Thyroid gland (tissue), 4 donors: Measurements from ENCODE around the gene DISC1.

ENCODE experiments used
- POLR2A ChIP-seq, 2 donors: fragments of 450-650 bp; IDR thresholded peaks; one replicate each; pipeline ENCODE4 v1.6.1; 2017; ENCODE audit warnings: antibody characterized with exemption in 2 of 2, mild to moderate bottlenecking in 2 of 2, moderate library complexity in 1 of 2
- TF ChIP-seq, protein P1 (sequence below), 6 experiments: fragments of 200-600 bp in 3 of 6; fragments of 450-650 bp in 3 of 6; sonication (generic) in 3 of 6; IDR thresholded peaks; one replicate each; pipeline ENCODE4 v1.5.1; 2016 to 2019; ENCODE audit warnings: antibody characterized with exemption in 6 of 6, mild to moderate bottlenecking in 2 of 6, inconsistent platforms in 1 of 6, moderate library complexity in 1 of 6

DNA sequence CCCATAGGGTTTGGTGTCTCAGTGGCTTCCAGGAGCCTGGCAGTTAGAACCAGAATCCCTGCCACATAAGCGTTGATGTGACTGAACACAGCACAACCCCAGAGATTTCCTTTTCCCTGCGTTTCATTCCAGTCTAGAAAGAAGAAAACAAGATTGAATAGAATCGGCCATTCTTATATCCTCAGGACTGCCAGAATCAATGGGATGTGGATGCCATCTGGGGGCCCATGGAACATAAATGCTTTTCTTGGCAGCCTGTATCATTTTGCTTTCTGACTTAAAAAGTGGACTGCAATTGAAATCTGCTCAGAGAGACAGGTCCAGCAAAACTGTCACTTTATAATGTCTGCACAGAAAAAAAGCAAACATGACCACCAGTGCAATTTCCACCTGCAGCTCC is 80.3 kb downstream of the DISC1 start:
- TF ChIP-seq, protein P1, sequence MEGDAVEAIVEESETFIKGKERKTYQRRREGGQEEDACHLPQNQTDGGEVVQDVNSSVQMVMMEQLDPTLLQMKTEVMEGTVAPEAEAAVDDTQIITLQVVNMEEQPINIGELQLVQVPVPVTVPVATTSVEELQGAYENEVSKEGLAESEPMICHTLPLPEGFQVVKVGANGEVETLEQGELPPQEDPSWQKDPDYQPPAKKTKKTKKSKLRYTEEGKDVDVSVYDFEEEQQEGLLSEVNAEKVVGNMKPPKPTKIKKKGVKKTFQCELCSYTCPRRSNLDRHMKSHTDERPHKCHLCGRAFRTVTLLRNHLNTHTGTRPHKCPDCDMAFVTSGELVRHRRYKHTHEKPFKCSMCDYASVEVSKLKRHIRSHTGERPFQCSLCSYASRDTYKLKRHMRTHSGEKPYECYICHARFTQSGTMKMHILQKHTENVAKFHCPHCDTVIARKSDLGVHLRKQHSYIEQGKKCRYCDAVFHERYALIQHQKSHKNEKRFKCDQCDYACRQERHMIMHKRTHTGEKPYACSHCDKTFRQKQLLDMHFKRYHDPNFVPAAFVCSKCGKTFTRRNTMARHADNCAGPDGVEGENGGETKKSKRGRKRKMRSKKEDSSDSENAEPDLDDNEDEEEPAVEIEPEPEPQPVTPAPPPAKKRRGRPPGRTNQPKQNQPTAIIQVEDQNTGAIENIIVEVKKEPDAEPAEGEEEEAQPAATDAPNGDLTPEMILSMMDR (IDR thresholded peaks at IDR 0.05), result no peak
- no peak for TF ChIP-seq POLR2A (IDR thresholded peaks at IDR 0.05)
